GM11168 (cell line): ENCODE measurements around the gene MSTO1.
"Not testable (repeated sequence)": the region's sequence is repeated elsewhere in the genome, so short reads cannot be mapped to it uniquely, and the experiment has no call there.

ENCODE experiments used
- in situ Hi-C: fragments of 300-500 bp; cut with MboI; formaldehyde crosslinking; loops from one replicate; pipeline ENCODE4 v1.12.0; 2022; ENCODE audit warnings: low sequenced_read_pairs; ENCODE audit not compliant: unreplicated experiment

The MSTO1 gene

DNA sequence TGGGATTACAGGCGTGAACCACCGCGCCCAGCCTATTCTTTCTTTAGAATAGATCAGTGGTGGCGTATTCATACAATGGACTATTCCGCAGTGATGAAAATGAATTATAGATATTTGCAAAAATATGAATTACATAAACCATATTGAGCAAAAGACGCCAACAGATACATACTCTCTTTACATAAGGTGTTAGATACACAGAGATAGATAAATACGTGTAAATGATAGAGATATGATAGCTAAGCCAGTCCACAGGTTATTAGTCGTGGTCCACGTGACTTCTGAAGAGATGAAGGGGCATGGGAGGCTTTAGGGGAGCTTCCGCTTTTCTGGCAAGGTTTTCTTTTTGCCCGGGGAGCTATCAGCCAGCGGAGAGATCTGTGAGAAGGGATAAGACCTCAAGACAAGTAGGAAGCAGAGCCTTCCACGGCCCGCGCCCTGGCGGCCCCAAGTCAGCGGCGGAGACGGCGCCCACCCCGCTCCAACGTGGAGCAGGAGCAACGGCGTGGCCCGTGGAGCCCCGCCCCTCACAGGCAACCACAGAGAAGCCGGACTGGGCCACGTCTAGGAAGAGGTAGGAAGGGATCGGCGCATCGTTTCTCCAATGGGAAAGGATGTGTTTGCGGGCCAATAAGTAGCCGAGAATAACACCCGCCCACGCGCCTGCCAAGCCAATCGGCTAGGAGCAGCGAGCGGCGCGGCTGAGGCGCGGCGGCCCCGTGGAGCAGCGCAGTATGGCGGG is at the start of gene MSTO1:
Gene MSTO1, plus strand, starts transcription at position 704 of the 742 bp plus-strand sequence. Its CDS starts 31 bp downstream, at position 735.
- in situ Hi-C loops, result loop anchor here (10.0 kb wide), 1 partner anchor 55 kb away; no protein-coding TSS in a partner anchor

DNA sequence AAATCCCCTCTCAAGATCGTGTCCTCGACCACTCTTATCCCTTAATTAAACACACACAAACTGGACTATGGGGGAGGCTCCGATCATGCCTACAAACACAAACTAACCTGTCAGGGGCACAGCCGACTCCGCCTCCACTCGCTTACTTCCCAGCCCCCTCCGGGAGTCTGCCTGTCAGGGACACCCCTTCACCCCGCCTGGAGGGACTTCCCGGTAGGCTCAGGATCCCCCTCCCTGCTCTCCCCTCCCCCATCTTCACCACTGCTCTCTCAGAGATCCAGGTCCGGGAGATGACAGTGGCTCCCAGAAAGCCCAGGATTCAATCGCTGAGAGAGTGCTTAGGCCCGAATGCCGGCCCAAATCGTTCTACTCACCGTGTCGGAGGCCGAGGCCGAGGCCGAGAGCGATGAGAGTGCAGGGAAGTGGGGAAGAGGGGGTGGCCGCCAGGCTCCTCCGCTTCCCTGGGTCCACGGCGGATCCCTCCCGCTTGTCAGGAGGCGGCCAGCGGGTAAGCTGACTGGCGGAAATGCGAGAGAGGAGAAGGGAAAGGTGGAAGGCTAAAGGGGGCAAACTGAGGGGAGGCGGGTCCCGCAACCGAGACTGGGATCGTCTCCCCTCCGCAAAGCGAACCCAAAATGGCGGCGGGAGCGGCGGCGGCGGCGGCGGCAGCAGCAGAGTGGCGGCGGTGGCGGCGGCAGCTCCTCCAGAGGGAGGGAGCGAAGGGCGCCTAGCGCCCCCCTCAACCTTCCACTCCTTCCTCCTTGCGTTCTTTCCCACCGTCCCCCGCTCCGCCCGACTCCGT is 48.0 kb upstream of the MSTO1 start:
- in situ Hi-C loops, result not testable (repeated sequence)

DNA sequence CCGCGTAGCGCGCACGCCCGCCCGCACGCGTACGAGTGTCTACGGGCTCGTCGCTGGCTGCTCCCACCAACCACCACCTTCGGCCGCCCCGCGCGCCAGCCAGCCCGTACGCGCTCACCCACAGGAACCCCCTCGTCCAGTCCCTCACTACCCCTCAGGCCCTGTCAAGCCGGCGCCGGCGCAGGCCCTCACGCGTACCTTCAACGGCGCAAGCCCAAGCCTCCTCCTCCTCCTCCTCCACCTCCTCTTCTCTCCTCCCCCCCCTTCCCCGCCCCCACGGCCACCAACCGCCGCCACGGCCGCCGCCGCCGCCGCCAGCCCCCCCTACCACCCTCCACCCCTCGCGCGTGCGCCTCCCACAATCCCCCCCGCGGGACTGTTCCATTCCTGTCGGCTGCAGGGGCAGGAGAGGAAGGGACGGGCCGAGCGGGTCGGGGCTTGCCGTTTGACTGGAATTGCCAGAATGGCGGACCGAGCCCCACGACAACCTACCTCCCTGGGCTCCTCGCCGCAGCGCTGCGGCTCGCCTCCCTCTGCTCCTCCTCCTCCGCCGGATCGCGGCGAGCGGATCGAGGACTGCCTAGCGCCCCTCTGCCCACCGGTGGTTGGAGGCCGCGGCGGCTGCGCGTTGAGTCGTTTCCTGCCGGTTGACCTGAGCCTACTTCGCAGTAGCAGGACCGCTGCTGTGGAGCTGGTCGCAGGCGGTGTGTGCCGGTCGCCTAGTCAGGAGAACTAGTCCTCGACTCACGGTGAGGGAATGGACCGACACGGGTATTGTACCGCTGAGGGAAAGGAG is 47.2 kb upstream of the MSTO1 start, which contains the start of gene ASH1L:
Gene ASH1L, minus strand, starts transcription at position 223 of the 796 bp plus-strand sequence. CDS start 41,284 bp downstream, outside the sequence.
- in situ Hi-C loops, result no loop called here

DNA sequence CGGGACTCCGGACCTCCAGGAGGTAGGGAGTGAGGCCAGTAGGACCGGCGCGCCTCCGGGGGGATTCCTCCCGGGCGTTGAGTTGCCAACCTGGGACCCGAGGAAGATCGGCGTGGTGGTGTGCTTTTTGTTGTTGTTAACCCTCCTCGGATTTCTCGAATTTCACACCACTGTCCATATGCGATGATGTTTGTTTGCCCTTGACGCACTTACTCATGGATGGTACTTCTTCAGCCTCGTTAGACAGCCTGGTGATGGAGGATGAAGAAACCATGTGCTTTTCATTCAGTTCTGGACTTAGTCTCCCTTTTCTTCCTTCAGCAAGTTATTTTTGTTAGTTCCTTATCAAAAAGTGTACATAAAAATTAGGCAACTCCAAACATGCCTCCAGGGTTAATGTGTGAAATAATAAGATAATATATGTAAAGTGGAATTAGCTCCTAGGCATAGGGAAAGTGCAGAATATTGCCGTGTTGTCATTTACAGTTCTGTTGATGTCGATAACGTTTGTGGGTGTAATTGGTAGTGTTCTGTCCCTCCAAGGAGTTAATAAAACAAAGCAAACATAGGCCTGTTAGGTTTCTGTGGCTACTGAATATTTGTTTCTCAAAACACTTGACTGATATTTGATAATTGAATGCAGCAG is 46.5 kb upstream of the MSTO1 start:
- in situ Hi-C loops, result not testable (repeated sequence)

DNA sequence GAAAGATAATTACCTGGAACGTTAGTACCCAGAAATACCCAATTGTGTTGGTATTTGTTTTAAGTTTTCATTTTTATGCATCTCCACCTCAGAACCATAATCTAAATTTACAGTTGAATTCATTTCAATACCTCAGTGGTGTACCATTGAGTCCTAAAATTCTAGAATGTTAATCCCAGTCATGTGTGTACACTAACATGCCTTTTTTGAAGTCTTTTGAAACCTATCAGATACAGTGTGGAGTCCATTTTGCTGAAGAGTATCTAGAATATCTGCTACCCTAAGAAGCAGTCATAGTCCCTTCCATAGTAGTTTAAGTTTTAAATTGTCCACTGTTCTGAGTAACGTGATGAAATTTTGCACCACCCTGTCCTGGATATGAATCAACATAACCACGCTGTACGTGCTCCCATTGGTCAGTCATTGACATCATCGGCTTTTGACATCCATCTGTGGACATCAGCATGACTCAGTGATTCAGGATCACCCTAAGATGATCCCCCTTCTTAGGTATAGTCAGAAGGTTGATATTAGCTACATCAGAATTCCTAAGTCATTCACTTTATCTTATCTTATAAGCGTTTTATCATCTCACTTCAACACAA is 39.9 kb upstream of the MSTO1 start:
- in situ Hi-C loops, result no loop called here

DNA sequence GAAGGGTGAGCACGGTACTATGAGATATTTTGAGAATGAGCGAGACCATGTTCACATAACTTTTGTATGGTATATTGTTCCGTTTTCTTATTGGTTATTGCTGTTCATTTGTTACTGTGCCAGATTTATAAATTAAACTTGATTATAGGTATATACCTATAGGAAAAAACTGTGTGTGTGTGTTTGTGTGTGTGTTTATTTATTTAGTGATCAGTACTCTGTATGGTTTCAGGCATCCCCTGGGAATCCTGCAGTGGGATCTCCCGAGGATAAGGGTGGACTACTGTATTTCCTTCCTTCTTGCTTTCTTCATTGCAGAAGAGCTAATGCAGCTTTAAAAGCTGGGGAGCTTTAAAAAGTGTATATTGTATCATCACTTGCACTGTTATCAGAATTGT is 39.4 kb upstream of the MSTO1 start:
- in situ Hi-C loops, result no loop called here

DNA sequence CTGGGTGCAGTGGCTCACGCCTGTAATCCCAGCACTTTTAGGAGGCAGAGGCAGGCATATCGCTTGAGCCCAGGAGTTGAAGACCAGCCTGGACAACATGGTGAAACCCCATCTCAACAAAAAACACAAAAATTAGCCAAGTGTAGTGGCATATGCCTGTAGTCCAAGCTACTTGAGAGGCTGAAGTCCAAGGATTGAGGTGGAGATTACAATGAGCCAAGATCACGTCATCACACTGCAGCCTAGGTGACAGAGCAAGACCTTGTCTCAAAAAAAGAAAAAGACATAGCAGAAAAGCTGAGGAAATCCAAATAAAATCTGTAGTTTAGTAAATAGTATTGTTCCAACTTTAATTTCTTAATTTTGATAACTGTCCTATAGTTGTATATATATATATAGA is 35.9 kb upstream of the MSTO1 start:
- in situ Hi-C loops, result no loop called here

DNA sequence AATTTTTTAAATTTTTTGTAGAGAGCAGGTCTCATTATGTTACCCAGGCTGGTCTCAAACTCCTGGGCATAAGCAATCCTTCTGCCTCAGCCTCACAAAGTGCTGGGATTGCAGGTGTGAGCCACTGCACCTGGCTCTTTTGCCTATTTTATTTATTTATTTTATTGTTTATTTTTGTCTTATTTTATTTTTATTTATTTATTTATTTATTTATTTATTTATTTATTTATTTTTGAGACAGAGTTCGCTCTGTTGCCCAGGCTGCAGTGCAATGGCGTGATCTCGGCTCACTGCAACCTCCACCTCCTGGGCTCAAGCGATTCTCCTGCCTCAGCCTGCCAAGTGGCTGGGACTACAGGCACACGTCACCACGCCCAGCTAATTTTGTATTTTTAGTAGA is 34.4 kb upstream of the MSTO1 start:
- in situ Hi-C loops, result not testable (repeated sequence)

DNA sequence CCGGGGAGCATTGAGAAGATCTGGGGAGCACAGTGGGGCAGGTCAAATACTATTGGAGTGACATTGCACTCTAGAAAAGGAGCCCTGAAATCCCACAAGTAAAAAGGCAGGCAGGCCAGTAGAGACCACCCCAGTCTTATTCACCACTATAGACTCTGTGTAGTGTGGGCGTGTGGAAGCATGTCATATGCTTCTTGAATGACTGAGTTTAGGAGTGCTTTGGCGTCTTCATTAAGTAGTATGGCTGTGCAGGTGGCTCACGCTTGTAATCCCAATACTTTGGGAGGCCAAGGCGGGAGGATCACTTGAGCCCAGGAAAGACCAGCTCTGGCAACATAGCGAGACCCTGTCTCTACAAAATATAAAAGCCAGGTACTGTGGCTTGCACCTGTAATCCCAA is 26.2 kb upstream of the MSTO1 start:
- in situ Hi-C loops, result loop anchor here (10.0 kb wide), 1 partner anchor 239 kb away; no protein-coding TSS in a partner anchor

DNA sequence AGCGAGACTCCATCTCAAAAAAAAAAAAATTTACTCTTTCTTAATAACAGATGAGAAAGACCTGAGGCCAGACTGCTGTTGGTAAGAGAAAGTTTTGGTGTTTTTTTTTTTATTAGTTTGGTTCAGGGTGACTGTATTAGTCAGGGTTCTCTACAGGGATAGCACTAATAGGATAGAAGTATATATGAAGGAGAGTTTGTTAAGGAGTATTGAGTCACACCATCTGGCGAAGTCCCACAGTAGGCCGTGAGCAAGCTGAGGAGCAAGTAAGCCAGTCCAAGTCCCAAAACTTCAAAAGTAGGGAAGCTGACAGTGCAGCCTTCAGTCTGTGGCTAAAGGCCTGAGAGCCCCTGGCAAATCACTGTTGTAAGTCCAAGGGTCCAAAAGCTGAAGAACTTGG is 20.7 kb upstream of the MSTO1 start:
- in situ Hi-C loops, result loop anchor here (10.0 kb wide), 1 partner anchor 244 kb away; no protein-coding TSS in a partner anchor

DNA sequence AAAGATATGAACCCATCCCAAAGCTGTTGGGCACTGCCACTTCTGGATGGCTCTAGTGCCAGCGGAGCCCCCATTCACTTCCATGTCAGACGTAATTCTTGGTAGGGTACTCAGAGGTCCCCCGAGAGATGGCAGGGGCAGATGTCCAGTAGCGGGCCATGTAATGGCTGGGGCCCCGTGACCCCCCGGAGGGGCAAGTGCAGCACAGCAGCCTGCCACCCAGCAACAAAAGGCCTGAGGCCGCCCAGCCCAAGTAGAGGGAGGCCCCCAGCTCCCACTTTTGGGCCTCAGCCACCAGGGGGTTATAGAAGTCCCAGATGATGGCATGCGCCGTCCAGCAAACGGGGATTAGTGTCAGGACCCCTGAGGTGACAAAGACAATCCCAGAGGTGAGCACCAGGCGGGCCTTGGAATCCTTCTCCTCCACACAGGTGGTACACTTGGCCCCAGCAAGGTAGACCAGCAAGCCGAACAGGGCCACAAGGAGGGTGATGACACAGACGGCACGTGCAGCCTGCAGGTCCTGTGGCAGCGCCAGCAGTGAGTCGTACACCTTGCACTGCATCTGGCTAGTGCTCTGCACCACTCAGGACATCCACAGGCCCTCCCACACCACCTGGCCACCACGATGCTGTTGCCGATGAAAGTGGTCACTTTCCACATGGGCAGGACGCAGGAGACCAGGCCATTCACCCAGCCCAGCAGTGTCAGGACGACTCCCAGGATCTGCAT is 19.3 kb upstream of the MSTO1 start:
- in situ Hi-C loops, result not testable (repeated sequence)

DNA sequence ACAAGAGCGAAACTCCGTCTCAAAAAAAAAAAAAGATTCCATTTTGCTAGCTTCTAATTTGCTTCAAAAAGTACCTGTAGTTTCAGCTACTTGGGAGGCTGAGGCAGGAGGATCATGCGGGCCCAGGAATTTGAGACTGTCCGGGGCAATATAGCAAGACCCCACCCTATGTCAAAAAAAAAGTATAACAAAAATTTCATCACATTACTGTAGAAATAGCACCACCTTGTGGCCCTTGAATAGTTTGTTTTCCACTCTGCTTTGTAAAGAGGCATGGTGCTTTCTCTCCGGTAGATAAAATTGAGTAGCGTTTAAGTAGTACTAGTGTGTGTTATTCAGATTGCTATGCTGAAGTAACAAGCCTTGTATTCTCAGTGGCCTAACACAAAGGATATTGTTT is 18.2 kb upstream of the MSTO1 start:
- in situ Hi-C loops, result no loop called here

DNA sequence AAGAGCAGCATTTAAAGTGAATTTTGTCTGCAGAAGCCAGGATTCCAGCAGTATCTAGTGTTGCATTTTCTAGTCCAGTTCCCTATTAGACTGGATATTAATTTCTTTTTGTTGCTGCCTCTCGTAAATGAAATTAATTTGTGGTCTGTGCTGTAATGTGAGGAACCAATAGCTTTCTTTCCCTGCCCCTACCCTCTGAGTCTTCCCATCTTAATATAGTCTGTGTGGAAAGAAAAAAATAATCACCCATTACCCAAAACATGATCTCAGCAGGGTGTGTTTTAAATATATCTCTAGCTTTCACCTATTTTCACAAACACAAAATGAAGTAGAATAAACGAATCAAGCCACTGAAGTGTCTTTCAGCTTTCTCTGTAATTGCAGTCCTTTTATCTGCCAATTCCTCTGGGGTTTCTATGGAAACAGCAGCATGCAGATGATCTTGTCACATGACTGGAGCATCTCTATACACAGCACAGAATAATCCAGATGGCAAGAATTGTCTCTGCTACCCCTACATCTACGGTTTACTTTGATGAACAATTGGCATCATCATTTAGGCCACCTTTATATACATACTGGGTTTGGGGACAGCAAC is 14.0 kb upstream of the MSTO1 start:
- in situ Hi-C loops, result not testable (repeated sequence)

DNA sequence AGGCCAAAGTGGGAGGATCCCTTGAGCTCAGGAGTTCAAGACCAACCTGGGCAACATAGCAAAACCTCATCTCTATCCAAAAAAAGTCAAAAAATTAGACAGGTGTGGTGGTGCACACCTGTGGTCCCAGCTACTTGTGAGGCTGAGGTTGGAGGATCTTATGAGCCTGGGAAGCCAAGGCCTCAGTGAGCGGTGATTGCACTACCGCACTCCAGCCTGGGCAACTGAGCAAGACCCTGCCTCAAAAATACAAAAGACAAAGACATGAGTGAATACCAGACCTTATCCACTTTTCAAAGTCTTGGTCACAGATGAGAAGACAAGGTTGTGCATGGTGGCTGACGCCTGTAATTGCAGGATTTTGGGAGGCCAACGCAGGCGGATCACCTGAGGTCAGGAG is 13.2 kb upstream of the MSTO1 start:
- in situ Hi-C loops, result no loop called here

DNA sequence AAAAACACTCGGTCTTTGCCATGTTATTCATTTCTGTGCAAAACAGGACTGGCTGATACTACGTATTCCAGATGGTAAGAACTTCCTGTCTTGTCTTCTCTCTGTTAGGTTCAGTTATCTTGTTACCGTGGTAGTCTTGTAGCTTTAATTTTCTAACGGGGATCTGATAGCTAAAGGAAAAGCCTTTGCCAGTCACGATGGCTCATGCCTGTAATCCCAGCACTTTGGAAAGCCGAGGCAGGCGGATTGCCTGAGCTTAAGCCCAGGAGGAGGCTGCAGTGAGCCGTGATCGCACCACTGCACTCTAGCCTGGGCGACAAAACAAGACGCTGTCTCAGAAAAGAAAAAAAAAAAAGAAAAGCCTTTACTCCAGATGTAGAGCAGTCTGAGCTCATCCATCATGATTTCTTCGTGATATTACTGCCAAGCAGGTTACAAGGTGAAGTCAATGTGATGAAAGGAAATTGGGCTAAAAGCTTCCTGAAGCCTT is 11.1 kb upstream of the MSTO1 start:
- in situ Hi-C loops, result no loop called here

DNA sequence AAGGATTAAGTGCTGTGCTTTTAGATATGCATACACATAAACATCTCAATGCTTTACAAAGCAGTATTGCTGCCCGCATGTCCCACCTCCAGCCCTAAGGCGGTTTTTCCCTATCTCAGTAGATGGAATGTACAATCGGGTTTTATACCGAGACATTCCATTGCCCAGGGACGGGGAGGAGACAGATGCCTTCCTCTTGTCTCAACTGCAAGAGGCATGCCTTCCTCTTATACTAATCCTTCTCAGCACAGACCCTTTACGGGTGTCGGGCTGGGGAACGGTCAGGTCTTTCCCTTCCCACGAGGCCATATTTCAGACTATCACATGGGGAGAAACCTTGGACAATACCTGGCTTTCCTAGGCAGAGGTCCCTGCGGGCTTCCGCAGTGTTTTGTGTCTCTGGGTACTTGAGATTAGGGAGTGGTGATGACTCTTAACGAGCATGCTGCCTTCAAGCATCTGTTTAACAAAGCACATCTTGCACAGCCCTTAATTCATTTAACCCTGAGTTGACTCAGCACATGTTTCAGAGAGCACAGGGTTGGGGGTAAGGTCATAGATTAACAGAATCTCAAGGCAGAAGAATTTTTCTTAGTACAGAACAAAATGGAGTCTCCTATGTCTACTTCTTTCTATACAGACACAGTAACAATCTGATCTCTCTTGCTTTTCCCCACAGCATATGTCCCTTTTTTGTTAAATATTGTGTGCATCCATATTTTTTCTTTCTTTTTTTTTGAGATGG is 10.0 kb upstream of the MSTO1 start:
- in situ Hi-C loops, result not testable (repeated sequence)

DNA sequence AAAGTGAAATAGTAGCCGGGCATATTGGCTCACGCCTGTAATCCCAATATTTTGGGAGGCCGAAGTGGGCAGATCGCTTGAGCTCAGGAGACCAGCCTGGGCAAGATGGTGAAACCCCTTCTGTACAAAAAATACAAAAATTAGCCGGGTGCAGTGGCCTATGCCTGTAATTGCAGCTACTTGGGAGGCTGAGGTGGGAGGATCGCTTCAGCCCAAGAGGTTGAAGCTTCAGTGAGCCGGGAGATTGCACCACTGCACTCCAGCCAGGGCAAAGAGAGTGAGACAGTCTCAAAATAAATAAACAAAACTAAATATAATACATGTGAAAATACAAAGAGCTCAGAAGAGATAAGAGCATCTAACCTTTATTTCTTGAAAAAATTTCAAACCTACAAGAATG is 2.3 kb upstream of the MSTO1 start:
- in situ Hi-C loops, result no loop called here

DNA sequence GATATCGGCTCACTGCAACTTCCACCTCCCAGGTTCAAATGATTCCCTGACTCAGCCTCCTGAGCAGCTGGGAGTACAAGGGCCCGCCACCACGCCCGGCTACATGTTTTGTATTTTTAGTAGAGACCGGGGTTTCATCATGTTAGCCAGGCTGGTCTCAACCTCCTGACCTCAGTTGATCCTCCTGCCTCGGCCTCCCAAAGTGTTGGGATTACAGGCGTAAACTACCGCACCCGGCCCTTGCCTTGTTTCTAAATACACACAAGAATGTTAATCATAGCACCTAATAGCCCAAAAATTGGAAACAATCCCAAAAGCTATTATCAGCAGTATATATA is 1.2 kb upstream of the MSTO1 start:
- in situ Hi-C loops, result no loop called here
